Superior temporal gyrus (tissue), 1 donor: Measurements from ENCODE around the gene CLTCL1.
"Not testable (repeated sequence)": the region's sequence is repeated elsewhere in the genome, so short reads cannot be mapped to it uniquely, and the experiment has no call there.

Experiments
- DNase-seq: peaks from one replicate; pipeline ENCODE4 v3.0.0-alpha.2; 2016; ENCODE audit errors: extremely low spot score

Gene CLTCL1

GRCh38 chr22:19291580-19292457 is at the start of gene CLTCL1:
CLTCL1 (minus strand) TSS chr22:19291719; CDS start chr22:19291641, 78 bp downstream.
- DNase-seq: peak; percentile 43

GRCh38 chr22:19337137-19337536 is 45.6 kb upstream of the CLTCL1 start:
- DNase-seq: no peak

GRCh38 chr22:19336133-19337075 is 44.9 kb upstream of the CLTCL1 start:
- DNase-seq: no peak

DNA sequence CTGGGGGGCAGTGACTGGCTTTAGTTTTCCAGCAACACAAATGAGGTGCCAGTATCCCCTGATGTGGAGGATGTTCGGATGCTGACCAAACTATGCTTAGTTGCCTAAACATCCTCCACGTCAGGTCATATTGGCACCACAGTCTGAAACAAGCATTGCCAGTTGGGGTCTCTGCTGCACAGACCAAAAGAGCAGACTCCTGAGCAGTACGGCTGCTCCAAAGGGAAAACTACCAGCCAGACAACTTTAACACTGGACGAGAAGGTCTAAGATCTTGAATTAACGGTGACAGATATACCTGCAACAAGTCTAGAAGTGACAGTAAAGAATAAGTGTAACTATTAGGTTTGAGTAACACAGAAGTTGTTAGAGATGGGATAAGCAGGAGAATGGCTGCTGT is 40.5 kb upstream of the CLTCL1 start:
- DNase-seq: no peak

DNA sequence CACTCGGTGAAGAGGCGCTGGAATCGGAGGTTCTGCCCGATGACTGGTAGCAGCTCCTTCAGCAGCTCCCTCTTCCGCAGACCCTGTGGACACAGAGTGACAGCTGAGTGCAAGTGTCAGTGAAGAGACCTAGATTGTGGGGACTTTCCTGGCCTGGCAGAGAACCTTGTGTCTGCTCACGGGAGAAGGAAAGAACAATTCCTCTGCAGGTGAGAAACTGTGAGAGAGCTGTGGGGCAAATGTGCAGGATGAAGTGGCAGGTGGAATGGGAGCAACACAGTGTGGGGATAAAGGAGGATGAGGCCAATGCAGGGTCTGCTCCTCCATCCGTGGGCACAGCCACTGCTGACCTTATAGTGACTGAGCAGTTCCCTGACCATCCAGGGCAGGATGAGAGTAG is 40.0 kb upstream of the CLTCL1 start:
- no peak for DNase-seq

- DNase-seq: no peak
These were observed 39.4 kb upstream of the CLTCL1 start for GRCh38 chr22:19330865-19331418.

DNA sequence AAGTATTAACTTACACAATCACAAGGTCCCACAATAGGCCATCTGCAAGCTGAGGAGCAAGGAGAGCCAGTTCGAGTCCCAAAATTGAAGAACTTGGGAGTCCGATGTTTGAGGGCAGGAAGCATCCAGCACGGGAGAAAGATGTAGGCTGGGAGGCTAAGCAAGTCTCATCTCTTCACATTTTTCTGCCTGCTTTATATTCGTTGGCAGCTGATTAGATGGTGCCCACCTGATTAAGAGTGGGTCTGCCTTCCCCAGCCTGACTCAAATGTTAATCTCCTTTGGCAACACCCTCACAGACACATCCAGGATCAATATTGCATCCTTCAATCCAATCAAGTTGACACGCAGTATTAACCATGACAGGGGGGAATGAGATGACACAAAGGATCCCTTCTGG is 38.7 kb upstream of the CLTCL1 start:
- not testable (repeated sequence) for DNase-seq

DNA sequence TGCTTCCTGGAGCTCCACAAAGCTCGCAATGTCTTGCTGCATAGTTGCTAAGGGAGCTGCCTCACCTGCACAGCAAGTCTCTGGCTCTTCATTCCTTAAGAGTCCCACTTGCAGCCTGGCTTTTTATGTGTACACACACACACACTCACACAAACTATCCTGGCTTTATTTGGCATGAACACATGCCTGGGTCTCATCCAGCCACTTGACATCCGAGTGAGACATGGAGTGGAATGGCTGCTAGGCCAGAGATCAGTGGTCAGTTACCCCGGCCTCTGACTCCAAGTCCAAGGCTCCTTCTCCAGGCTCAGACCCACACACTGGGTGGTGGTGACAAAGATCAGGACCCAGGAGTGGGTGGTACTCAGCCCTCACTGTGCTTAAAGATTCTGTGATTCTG is 37.9 kb upstream of the CLTCL1 start:
- DNase-seq: no peak

DNA sequence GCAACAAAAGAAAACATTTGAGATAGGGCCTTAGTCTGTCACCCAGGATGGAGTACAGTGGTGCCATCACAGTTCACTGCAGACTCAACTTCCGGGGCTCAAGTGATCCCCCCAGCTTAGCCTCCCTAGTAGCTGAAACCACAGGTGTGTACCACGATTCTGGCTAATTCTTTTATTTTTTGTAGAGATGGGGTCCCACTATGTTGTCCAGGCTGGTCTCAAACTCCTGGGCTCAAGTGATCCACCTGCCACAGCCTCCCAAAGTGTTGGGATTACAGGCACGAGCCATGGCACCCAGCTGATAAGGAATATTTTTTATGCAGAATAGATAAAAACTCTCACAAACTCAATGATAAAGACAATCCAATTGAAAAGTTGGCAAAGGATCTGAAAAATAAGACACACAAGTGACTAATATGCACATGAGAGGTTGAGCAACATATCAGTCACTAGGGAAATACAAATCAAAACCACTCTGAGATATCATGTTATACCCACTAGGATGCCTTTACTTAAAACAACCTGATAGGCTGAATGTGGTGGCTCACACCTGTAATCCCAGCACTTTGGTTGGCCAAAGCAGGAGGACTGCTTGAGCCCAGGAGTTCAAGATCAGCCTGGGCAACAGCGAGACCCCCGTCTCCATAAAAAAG is 33.9 kb upstream of the CLTCL1 start:
- no peak for DNase-seq

- DNase-seq: not testable (repeated sequence)
These were observed 31.9 kb upstream of the CLTCL1 start for GRCh38 chr22:19323420-19323819.

DNA sequence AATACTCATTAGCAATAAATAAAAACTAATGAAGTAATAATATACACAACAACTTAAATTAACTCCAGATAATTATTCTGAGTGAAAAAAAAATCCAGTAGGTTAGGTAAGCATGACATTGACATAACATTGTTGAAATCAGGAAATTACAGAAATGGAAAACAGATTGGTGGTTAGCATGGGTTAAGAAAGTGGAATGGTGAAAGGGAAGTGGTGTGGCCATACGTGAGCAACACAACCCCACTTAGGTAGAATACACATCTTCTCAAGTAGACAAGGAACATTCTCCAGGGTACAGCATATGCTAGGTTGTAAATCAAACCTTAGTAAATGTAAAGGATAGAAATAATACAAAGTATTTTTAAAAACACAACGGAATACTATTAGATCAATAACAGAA is 30.2 kb upstream of the CLTCL1 start:
- DNase-seq: no peak

GRCh38 chr22:19320136-19320535 is 28.6 kb upstream of the CLTCL1 start:
- not testable (repeated sequence) for DNase-seq

- no peak for DNase-seq
These were observed 27.8 kb upstream of the CLTCL1 start for GRCh38 chr22:19319281-19319680.

GRCh38 chr22:19317865-19318264 is 26.3 kb upstream of the CLTCL1 start:
- DNase-seq: no peak

DNA sequence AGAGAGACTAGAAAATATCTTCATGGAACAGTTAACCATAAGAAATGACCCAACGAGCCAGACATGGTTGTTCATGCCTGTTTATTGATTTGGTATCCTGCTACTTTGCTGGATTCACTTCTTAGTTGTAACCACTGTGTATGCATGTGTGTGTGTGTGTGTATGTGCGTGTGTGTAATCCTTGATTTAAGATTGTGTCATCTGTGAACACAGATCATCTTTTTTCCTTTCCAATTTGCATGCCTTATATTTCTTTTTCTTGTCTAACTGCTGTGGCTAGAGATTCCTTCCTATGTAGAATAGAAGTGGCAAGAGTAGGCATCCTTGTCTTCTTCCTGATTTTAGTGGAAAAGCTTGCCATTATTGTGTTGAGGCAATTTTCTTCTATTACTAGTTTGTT is 16.4 kb upstream of the CLTCL1 start:
- DNase-seq: no peak

DNA sequence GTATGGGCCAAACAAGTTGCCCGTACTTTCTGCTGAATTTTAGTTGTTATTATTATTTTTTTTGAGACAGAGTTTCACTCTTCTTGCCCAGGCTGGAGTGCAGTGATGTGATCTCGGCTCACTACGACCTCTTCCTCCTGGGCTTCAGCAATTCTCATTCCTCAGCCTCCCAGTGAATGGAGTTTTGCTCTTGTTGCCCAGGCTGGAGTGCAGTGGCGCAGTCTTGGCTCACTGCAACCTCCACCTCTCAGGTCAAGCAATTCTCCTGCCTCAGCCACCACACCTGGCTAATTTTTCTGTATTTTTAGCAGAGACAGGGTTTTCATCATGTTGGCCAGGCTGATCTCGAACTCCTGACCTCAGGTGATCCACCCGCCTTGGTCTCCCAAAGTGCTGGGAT is 15.0 kb upstream of the CLTCL1 start:
- DNase-seq: not testable (repeated sequence)

GRCh38 chr22:19304547-19304946 is 13.0 kb upstream of the CLTCL1 start:
- no peak for DNase-seq

- no peak for DNase-seq
These were observed 12.3 kb upstream of the CLTCL1 start for GRCh38 chr22:19303785-19304184.

- DNase-seq: no peak
These were observed 4.2 kb upstream of the CLTCL1 start for GRCh38 chr22:19295733-19296132.

DNA sequence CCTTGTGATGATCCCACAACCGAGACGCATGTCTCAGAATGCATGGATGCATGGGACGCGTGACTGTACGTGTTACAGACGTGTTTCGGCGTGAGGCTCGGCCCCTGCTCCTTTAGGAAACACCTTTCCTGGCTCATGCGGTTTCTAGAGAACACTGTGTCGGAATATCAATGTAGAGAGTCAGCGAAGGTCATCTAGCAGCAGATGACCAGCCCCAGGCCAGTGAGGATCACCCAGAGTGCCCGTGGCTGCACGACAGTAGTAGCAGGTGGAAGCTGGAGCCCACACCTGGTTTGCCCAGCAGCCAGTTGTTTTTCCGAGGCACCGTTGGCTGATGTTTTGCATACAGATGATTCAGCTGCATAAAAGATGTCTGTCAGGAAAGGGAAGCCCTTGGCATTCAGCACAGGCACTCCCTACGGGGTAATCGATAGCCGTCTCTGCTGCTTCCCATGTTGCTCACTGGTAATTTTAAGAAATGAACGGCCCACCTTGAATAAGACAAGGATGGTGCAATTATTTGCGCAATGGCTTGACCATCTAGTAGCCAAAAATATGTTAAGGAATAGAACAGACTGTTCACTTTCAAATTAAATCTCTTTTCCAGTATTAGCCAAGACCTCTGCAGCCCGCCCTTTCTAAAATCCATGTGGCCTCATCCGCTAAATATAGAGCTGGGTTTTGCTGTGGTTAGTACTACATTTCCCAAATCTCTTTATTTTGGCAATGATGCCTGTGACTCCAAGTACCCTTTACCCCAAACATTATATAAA is 1.1 kb upstream of the CLTCL1 start:
- DNase-seq: no peak

GRCh38 chr22:19291218-19291579 is 320 bp downstream of the CLTCL1 start:
- DNase-seq: no peak
